PC-9 (cell line): ENCODE data around the gene GSC2.

ENCODE experiments used
- CTCF ChIP-seq: fragments of 200-600 bp; sonication (generic); conservative IDR thresholded peaks from 2 replicates; pipeline ENCODE4 v1.6.1; 2017; ENCODE audit warnings: mixed run types, antibody characterized with exemption, mild to moderate bottlenecking, moderate library complexity
- EZH2 ChIP-seq: fragments of 200-600 bp; sonication (generic); IDR thresholded peaks from 2 replicates; pipeline ENCODE4 v1.8.0; 2017; ENCODE audit warnings: antibody characterized with exemption, low read depth

GRCh38 chr22:19114984-19115552 lies 35.0 kb downstream of the GSC2 start:
- TF ChIP-seq CTCF (no peak), EZH2 (no peak)
